ENCODE data around the gene TBC1D17.

DNA sequence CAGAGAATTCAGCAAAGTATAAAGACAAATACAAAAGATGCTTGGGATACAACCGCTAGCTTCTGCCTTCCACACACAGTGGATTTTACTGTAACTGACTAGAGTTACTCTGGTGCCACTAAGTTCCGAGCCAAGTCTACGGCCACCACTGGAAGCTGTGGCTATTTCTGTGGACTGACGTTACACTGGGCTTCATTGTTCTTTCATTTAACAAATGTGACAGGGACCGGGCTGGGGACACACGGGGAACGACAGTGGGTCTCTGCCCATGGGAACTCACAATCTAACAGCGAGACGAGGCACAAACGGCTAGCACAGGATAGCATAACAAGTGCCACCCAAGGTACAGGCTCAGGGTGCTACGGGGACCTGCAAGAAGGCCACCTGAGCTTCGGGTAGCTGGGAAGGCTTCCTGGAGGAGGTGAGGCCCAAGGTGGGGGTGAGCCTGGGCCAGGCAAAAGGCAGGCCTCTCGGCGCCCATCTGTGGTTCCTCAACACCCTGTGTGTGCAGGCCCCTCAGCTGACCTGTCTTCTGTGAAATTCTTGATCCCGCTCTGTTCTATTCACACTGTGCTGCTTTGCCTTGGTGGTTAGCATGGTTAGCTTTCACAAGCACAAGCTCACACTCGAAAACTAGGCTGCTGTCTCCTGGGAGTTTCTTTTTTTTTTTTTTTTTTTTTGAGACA lies 29.5 kb downstream of the TBC1D17 start:
- TF ChIP-seq, protein P1, sequence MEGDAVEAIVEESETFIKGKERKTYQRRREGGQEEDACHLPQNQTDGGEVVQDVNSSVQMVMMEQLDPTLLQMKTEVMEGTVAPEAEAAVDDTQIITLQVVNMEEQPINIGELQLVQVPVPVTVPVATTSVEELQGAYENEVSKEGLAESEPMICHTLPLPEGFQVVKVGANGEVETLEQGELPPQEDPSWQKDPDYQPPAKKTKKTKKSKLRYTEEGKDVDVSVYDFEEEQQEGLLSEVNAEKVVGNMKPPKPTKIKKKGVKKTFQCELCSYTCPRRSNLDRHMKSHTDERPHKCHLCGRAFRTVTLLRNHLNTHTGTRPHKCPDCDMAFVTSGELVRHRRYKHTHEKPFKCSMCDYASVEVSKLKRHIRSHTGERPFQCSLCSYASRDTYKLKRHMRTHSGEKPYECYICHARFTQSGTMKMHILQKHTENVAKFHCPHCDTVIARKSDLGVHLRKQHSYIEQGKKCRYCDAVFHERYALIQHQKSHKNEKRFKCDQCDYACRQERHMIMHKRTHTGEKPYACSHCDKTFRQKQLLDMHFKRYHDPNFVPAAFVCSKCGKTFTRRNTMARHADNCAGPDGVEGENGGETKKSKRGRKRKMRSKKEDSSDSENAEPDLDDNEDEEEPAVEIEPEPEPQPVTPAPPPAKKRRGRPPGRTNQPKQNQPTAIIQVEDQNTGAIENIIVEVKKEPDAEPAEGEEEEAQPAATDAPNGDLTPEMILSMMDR (conservative IDR thresholded peaks at IDR 0.05 in 1 of 2, IDR thresholded peaks at IDR 0.05 in 1 of 2; ENCODE audit: extremely low read depth in 1 of 2, insufficient read depth in 1 of 2, low read depth in 1 of 2, low read length in 2 of 2): no peak
- no peak for TF ChIP-seq EZH2 (IDR thresholded peaks at IDR 0.05; ENCODE audit: borderline replicate concordance, low read length)
